ENCODE results near the gene ZBTB7C. TPM values are rescaled to one million over a fixed set of nuclear protein-coding genes. Genes with fewer than 3 reads are reported as not detected.

The ZBTB7C gene
- total RNA-seq, 1 donor = not detected

GRCh38 chr18:48265328-48265727 lies 143.9 kb downstream of the ZBTB7C start:
- DNase-seq (ENCODE audit: low read depth in 2 of 3, low spot score in 2 of 3) = no peak

DNA sequence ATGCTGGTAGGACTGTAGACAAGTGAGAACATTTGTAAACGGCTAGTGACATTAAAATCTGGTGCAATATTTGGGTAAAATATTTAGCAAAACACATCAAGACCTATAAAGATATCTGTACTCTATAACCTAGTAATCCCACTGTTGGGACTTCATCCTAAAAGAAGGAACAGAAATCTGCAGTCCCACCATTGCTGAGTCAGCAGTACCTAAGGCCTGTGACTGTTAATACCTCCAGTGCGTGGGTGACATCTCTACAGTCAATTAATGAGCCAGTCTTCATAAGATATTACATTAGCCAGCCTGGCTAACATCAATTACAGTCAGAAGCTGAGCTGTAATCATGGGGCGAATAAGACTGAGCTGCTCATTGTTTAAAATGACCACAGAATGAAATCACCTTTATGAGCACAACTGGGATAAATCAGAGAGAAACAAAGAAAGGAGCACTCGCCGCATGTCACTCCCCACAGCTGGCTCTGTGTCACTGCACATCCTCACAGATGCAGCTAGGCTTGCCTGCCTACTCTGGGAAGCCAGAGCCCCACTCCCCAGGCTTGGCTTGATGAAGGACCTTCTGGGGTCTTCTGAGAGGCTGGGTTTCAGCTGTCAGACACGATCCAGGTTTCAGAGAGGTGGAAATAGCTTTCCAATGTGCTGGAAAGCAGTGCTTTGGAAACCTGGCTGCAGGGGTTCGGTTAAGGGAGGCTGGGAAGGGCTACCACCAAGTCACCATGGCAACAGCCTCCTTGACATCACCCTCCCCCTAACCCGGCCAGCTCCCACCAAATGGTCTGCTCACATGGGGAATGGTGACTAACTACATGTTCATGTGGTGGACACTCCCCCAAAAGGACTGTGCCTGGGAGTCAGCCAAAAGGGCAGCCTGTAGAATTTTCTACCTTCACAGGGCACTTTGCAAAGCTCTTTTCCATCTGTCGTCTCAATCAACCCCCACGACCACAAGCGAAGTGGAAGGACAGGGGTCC lies 145.0 kb downstream of the ZBTB7C start:
- DNase-seq (ENCODE audit: low read depth in 2 of 3, low spot score in 2 of 3) = no peak

- DNase-seq (ENCODE audit: low read depth in 2 of 3, low spot score in 2 of 3) = no peak
These were observed 145.9 kb downstream of the ZBTB7C start for GRCh38 chr18:48263192-48263853.

- DNase-seq (ENCODE audit: low read depth in 2 of 3, low spot score in 2 of 3) = no peak
These were observed 148.9 kb downstream of the ZBTB7C start for GRCh38 chr18:48260237-48260636.

DNA sequence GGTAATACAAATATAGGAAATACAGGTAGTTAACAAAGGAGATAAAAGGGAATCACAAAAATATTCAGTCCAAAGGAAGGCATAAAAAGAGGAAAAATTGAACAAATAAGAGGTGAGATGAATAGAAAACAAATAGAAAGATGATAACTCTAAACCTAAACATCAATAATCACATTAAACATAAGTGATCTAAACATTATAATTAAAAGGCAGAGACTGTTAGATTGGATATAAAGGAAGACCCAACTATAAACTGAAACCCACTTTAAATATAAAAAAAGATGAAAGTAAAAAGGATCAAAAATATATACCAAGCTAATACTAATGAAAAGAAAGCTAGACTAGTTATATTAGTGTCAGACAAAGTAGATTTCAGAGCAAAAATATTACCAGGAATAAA lies 152.3 kb downstream of the ZBTB7C start:
- no peak for DNase-seq (ENCODE audit: low read depth in 2 of 3, low spot score in 2 of 3)

DNA sequence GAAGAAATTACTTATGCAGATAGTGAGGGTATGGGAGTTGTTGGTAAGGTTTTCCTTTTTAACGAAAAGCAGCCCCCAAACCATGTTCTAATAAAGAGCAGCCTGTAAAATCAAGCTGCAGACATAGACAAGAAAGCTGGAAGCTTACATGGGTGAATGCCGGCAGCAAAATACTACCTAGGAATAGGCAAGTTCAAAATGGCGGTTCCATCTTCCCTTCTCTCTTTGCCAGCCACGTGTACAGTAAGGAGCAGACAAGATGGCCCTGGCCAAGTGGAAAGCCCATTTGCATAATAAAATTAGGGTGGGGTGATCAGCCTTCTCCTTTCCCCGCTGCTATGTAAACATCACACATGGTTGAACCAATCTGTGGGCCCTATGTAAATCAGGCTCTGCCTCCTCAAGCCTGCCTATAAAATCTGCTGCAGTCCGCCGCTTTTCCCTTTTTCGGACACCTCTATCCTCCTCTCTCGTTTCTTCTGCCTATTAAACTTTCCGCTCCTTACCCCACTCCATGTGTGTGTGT lies 155.0 kb downstream of the ZBTB7C start:
- no peak for DNase-seq (ENCODE audit: low read depth in 2 of 3, low spot score in 2 of 3)

DNA sequence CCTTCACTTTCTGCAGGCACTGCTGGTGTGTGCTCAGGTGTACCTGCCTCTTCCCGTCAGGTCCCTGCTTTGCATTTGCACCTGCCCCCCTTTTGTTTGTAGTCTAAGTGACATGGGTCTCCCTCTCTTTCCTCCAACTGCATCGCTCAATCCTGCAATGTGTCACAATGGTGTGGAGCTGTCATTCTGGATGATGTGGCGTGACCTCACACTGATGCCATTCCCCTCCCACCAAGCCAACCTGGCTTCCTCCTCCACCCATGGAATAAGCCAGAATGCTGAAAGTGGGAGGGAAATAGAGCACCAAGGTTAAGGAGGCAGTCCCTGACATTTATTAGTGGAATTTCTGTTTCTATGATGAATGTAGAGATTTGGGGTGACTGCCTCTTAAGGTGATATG lies 156.7 kb downstream of the ZBTB7C start:
- DNase-seq (ENCODE audit: low read depth in 2 of 3, low spot score in 2 of 3) = no peak

GRCh38 chr18:48250918-48251317 lies 158.3 kb downstream of the ZBTB7C start:
- no peak for DNase-seq (ENCODE audit: low read depth in 2 of 3, low spot score in 2 of 3)

- no peak for DNase-seq (ENCODE audit: low read depth in 2 of 3, low spot score in 2 of 3)
These were observed 158.7 kb downstream of the ZBTB7C start for GRCh38 chr18:48250362-48250907.

- no peak for DNase-seq (ENCODE audit: low read depth in 2 of 3, low spot score in 2 of 3)
These were observed 159.3 kb downstream of the ZBTB7C start for GRCh38 chr18:48249854-48250253.

- no peak for DNase-seq (ENCODE audit: low read depth in 2 of 3, low spot score in 2 of 3)
These were observed 164.7 kb downstream of the ZBTB7C start for GRCh38 chr18:48244530-48244929.

GRCh38 chr18:48238636-48239035 lies 170.5 kb downstream of the ZBTB7C start:
- DNase-seq (ENCODE audit: low read depth in 2 of 3, low spot score in 2 of 3) = no peak

DNA sequence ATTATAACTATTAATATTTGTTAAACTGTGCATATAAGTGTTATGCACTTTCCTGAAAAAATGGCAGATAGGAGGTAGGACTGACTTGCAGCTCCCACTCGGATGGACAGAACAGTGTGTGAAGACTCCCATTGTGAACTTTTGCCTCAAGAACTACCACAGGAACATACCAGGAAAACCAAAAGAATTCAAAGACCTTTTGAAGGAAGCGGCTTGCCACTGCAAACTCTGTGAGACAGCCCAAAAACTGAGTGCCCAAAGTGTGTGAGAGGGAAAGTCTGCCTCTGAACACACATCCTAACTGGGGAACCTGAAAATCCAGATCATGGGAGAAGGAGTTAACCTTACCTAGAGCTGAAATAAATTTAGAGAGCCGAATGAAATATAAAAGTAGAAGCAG lies 171.0 kb downstream of the ZBTB7C start:
- no peak for DNase-seq (ENCODE audit: low read depth in 2 of 3, low spot score in 2 of 3)

DNA sequence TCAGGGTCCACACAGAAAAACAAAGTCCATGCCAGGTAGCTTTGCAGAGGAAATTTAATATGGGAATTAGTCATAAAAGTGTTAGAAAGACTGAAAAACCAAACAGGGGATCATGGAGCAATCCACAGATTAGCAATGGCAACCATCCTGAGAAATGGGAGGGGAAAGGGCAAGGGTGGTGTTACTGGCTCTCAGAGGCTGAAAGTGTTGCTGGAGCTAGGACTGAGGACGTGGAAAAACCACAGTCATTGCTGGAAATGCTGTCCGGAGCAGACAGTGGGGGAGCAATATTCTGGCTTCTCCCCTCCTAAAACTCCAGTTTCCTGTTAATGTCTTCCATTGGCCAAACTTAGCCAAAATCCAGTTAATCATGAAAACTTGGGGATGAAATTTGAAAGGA lies 172.4 kb downstream of the ZBTB7C start:
- no peak for DNase-seq (ENCODE audit: low read depth in 2 of 3, low spot score in 2 of 3)

GRCh38 chr18:48230467-48231113 lies 178.6 kb downstream of the ZBTB7C start:
- peak in 1 of 3 donors; percentile 44 for DNase-seq (ENCODE audit: low read depth in 2 of 3, low spot score in 2 of 3)

GRCh38 chr18:48229552-48229981 lies 179.6 kb downstream of the ZBTB7C start:
- no peak for DNase-seq (ENCODE audit: low read depth in 2 of 3, low spot score in 2 of 3)

GRCh38 chr18:48228841-48229240 lies 180.3 kb downstream of the ZBTB7C start:
- DNase-seq (ENCODE audit: low read depth in 2 of 3, low spot score in 2 of 3) = no peak

GRCh38 chr18:48228301-48228715 lies 180.9 kb downstream of the ZBTB7C start:
- no peak for DNase-seq (ENCODE audit: low read depth in 2 of 3, low spot score in 2 of 3)

DNA sequence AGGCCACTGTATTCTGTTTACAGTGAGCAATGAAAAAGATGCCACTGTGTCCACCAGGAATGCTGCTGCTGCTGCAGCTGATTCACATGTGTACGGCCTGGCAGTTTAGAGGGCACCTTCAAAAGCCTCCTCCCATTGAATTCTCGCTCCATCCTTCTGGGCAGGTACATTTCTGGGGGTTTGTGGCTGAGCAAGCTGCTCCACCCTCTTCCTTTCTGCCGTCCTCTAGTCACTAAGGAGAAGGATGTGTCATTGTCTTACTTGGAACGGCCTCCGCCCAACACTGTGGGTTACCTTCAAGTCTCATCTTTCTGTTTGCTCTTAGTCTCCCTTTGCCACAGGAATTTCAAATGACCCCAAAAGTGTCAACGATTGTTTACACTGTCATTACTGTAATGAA lies 182.0 kb downstream of the ZBTB7C start:
- DNase-seq (ENCODE audit: low read depth in 2 of 3, low spot score in 2 of 3) = no peak

DNA sequence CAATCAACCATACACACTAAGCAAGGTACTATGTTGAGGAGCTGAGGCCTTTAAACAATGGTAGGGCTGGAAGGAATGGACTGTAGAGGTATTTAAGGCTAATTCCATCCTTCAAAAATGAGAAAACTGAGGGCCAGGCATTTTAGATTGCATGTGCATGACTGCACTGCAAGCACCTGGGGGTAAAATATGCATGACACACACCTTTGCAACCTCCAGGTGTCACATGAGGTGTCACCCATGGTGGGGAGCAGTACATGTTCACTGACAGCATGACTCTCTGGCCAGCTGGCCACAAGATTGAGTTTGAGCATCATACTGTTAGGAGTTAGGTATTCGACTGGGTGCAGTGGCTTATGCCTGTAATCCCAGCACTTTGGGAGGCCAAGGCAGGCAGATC lies 182.8 kb downstream of the ZBTB7C start:
- no peak for DNase-seq (ENCODE audit: low read depth in 2 of 3, low spot score in 2 of 3)

GRCh38 chr18:48222118-48222517 lies 187.1 kb downstream of the ZBTB7C start:
- peak in 2 of 3 donors; percentile 40 to 88 for DNase-seq (ENCODE audit: low read depth in 2 of 3, low spot score in 2 of 3)
